ENCODE data around the gene ELOVL5. TPM values are rescaled to one million over a fixed set of nuclear protein-coding genes. Genes with fewer than 3 reads are reported as not detected.

The ELOVL5 gene
- total RNA-seq, 4 donors from 2014 or later, result 58.4 to 97.0 (median 69.7) TPM

DNA sequence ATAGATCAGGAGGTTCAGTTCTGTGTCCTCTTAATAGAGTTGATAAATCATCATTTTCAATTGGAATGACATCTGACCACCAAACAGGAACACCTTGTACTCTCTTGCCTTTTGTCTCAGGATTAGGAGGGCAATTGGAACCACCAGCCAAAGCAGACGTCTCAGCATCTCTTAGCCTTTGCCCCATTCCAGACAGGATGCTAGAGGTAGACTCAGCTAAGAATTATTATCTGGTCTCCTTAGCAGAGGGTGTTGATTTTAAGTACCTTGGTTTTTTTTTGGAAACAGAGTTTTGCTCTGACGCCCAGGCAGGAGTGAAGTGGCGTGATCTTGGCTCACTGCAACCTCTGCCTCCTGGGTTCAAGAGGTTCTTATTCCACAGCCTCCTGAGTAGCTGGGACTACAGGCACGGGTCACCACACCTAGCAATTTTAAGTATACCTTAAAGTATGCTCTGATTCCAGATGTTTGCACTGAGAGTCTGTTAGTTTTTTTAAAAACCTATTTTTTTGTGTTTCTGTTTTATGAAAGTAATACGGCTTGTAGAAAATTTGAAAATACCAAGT lies 28.0 kb upstream of the ELOVL5 start:
- TF ChIP-seq EP300 (IDR thresholded peaks at IDR 0.05) (no peak), POLR2A (IDR thresholded peaks at IDR 0.05) (no peak)
- TF ChIP-seq, protein P1, sequence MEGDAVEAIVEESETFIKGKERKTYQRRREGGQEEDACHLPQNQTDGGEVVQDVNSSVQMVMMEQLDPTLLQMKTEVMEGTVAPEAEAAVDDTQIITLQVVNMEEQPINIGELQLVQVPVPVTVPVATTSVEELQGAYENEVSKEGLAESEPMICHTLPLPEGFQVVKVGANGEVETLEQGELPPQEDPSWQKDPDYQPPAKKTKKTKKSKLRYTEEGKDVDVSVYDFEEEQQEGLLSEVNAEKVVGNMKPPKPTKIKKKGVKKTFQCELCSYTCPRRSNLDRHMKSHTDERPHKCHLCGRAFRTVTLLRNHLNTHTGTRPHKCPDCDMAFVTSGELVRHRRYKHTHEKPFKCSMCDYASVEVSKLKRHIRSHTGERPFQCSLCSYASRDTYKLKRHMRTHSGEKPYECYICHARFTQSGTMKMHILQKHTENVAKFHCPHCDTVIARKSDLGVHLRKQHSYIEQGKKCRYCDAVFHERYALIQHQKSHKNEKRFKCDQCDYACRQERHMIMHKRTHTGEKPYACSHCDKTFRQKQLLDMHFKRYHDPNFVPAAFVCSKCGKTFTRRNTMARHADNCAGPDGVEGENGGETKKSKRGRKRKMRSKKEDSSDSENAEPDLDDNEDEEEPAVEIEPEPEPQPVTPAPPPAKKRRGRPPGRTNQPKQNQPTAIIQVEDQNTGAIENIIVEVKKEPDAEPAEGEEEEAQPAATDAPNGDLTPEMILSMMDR (IDR thresholded peaks at IDR 0.05), result no peak
- no peak for DNase-seq (ENCODE audit: low spot score in 2 of 2)
- Histone ChIP-seq H3K9me3 (no peaks in the 10 kb centered on the region), H3K27ac (no peak overlapping the region), H3K36me3 (no peaks in the 10 kb centered on the region), H3K27me3 (no peaks in the 10 kb centered on the region), H3K4me3 (no peak overlapping the region), H3K4me1 (peaks cover 0 to 6% (median 0%) of the 10 kb centered on the region in 4 donors)
- WGBS, 2 donors, result 86 to 90% methylated on average over 5 of the region's 5 CpGs

DNA sequence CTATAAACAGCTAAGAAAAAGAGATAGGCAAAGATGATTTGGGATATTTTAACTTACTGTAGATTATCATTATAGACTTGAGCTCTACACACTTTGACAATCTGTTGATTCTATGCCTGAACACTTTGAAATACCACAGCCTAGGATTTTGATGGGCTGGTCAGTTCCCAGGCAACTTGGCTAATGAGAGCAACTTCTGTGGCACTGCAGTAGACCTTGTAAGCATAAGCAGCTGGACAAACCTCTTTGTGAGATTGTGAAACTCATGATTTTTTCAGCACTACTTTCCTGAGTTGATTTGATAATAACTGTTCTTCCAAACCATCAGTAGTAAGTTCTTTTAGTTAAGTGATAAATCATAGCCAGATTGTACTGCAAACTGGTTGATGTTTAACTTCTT lies 27.1 kb upstream of the ELOVL5 start:
- peaks cover 0 to 6% (median 0%) of the 10 kb centered on the region in 4 donors for H3K4me1 ChIP-seq
- DNase-seq (ENCODE audit: low spot score in 2 of 2), result no peak
- no peaks in the 10 kb centered on the region for H3K36me3 ChIP-seq
- TF ChIP-seq, protein P1 (IDR thresholded peaks at IDR 0.05), result no peak
- no peak overlapping the region for H3K4me3 ChIP-seq
- H3K27me3 ChIP-seq, result no peaks in the 10 kb centered on the region
- H3K9me3 ChIP-seq, result no peaks in the 10 kb centered on the region
- no peak overlapping the region for H3K27ac ChIP-seq

DNA sequence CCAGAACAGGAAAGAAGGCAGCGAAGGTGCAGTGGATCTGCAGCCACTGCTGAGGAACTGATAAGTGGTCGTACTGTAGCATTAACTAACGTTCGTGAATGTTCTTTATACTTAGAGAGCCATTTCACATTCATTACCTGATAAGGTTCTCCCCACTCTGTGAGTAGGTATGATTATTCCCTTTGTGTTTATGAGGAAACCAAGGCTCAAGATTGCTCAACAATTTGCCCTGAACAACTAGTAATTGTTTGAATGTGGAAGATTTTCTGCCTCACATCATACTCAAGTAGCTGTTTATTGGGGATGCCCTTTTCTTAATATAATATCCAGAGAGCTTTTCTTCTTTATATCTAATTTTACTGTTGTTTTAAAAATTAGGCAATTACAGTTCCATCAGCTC lies 24.9 kb upstream of the ELOVL5 start:
- WGBS, 2 donors, result 84 to 86% methylated on average over 4 of the region's 4 CpGs
- no peaks in the 10 kb centered on the region for H3K27me3 ChIP-seq
- no peak overlapping the region for H3K27ac ChIP-seq
- peaks cover 0 to 6% (median 0%) of the 10 kb centered on the region in 4 donors for H3K4me1 ChIP-seq
- no peaks in the 10 kb centered on the region for H3K36me3 ChIP-seq
- DNase-seq (ENCODE audit: low spot score in 2 of 2), result no peak
- TF ChIP-seq POLR2A (IDR thresholded peaks at IDR 0.05) (no peak), EP300 (IDR thresholded peaks at IDR 0.05) (no peak)
- TF ChIP-seq, protein P1 (IDR thresholded peaks at IDR 0.05), result no peak
- H3K9me3 ChIP-seq, result no peaks in the 10 kb centered on the region
- no peak overlapping the region for H3K4me3 ChIP-seq

DNA sequence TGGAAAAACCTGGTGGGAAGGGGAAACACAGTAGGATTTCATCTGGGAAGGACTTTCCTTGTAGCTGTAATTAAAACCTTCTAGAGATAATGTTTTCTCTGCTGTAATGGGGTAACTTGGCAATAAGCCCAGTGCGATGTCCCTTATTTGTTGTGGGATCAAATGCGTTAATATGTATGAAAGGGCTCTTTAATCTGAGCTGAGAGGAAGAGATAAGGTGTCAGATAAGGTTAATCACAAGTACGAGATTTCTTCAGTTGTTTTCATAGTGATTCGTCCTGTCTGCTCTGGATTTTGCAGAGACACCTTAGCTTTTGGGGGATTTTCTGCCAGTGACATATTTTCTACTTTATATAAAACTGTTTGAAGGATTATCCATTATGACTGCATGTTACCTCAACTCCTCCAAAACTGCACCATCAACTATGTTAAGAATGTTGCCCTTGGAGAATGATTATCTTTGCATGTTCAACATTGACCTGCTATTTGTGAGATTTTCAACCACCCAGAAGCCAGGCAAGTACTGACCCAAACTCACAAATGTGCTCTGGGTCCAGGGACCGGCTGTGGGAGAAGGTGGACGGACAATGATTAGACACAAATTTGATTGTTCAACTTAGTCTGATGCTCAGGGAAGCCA lies 21.2 kb upstream of the ELOVL5 start:
- H3K27me3 ChIP-seq, result no peaks in the 10 kb centered on the region
- peaks cover 0 to 6% (median 0%) of the 10 kb centered on the region in 4 donors for H3K4me1 ChIP-seq
- TF ChIP-seq EP300 (IDR thresholded peaks at IDR 0.05) (no peak), POLR2A (IDR thresholded peaks at IDR 0.05) (no peak)
- peaks cover 0 to 4% (median 0%) of the 10 kb centered on the region in 4 donors for H3K9me3 ChIP-seq
- H3K27ac ChIP-seq, result no peak overlapping the region
- H3K36me3 ChIP-seq, result no peaks in the 10 kb centered on the region
- no peak overlapping the region for H3K4me3 ChIP-seq
- no peak for DNase-seq (ENCODE audit: low spot score in 2 of 2)
- WGBS, 2 donors, result 61 to 70% methylated on average over 6 of the region's 6 CpGs

DNA sequence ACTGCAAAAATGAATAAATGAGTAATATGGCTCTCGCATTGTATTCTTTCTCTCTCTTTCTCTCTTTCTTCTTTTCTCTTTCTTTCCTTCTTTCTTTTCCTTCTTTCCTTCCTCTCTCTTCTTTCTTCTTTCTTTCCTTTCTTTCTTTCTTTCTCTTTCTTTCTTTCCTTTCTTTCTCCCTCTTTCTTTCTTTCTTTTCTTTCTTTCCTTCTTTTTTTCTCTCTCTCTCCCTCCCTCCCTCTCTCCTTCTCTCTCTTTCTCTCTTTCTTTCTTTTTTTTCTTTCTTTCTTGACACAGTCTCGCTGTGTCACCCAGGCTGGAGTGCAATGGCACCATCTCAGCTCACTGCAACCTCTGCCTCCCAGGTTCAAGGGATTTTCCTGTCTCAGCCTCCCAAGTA lies 20.3 kb upstream of the ELOVL5 start:
- no peak for DNase-seq (ENCODE audit: low spot score in 2 of 2)
- peaks cover 0 to 4% (median 0%) of the 10 kb centered on the region in 4 donors for H3K9me3 ChIP-seq
- 90 to 94% methylated on average over 2 of the region's 2 CpGs for WGBS, 2 donors
- H3K36me3 ChIP-seq, result no peaks in the 10 kb centered on the region
- H3K4me1 ChIP-seq, result peaks cover 0 to 2% (median 0%) of the 10 kb centered on the region in 4 donors
- no peak overlapping the region for H3K4me3 ChIP-seq
- no peak overlapping the region for H3K27ac ChIP-seq
- TF ChIP-seq POLR2A (IDR thresholded peaks at IDR 0.05) (no peak), EP300 (IDR thresholded peaks at IDR 0.05) (no peak)
- TF ChIP-seq, protein P1 (IDR thresholded peaks at IDR 0.05), result no peak
- H3K27me3 ChIP-seq, result no peaks in the 10 kb centered on the region
